HepG2 (cell line): ENCODE measurements around the gene CPOX.

ENCODE experiments used
- HNRNPLL ChIP-seq: fragments of 200-400 bp; formaldehyde crosslinking; IDR thresholded peaks from 2 replicates; pipeline ENCODE4 v1.6.1; 2017; ENCODE audit warnings: mild to moderate bottlenecking, low read depth, low read length; ENCODE audit not compliant: poor library complexity, severe bottlenecking
- LCORL ChIP-seq, 2 experiments: fragments of 450-650 bp in 1 of 2; sonication (generic) in 1 of 2; formaldehyde crosslinking in 1 of 2; IDR thresholded peaks; 2 replicates each; pipeline versions ENCODE4 v1.5.0 to v1.6.1; 2017 to 2020; ENCODE audit warnings: antibody characterized with exemption in 1 of 2, missing genetic modification reagents in 1 of 2
- NR3C1 ChIP-seq: sonication (generic); formaldehyde crosslinking; IDR thresholded peaks from 2 replicates; pipeline ENCODE4 v1.4.0; 2020; ENCODE audit warnings: missing genetic modification reagents
- RFX5 ChIP-seq: IDR thresholded peaks from 2 replicates; pipeline ENCODE4 v1.6.1; 2011; ENCODE audit warnings: low read depth, low read length, improper control_type of control experiment
- TARDBP ChIP-seq: sonication (generic); formaldehyde crosslinking; IDR thresholded peaks from 2 replicates; pipeline ENCODE4 v1.8.0; 2022; ENCODE audit warnings: mild to moderate bottlenecking, missing genetic modification reagents
- TMF1 ChIP-seq: sonication (generic); formaldehyde crosslinking; IDR thresholded peaks from 2 replicates; pipeline ENCODE4 v1.8.1; 2022; ENCODE audit warnings: low read depth, missing genetic modification reagents
- YEATS4 ChIP-seq: sonication (generic); formaldehyde crosslinking; IDR thresholded peaks from 2 replicates; pipeline ENCODE4 v1.4.0; 2020; ENCODE audit warnings: missing genetic modification reagents, borderline replicate concordance
- ZNF552 ChIP-seq: sonication (generic); formaldehyde crosslinking; IDR thresholded peaks from 2 replicates; pipeline ENCODE4 v1.9.0; 2022; ENCODE audit warnings: missing genetic modification reagents, mild to moderate bottlenecking, borderline replicate concordance
- ZNF572 ChIP-seq: sonication (generic); formaldehyde crosslinking; IDR thresholded peaks from 2 replicates; pipeline ENCODE4 v1.5.1; 2020; ENCODE audit warnings: mild to moderate bottlenecking, missing genetic modification reagents
- ZNF616 ChIP-seq: sonication (generic); formaldehyde crosslinking; IDR thresholded peaks from 2 replicates; pipeline ENCODE4 v1.5.0; 2020; ENCODE audit warnings: low read depth, mild to moderate bottlenecking, missing genetic modification reagents
- ZSCAN21 ChIP-seq: sonication (generic); formaldehyde crosslinking; IDR thresholded peaks from 2 replicates; pipeline ENCODE4 v1.8.0; 2022; ENCODE audit warnings: mild to moderate bottlenecking, missing genetic modification reagents, moderate library complexity, borderline replicate concordance

DNA sequence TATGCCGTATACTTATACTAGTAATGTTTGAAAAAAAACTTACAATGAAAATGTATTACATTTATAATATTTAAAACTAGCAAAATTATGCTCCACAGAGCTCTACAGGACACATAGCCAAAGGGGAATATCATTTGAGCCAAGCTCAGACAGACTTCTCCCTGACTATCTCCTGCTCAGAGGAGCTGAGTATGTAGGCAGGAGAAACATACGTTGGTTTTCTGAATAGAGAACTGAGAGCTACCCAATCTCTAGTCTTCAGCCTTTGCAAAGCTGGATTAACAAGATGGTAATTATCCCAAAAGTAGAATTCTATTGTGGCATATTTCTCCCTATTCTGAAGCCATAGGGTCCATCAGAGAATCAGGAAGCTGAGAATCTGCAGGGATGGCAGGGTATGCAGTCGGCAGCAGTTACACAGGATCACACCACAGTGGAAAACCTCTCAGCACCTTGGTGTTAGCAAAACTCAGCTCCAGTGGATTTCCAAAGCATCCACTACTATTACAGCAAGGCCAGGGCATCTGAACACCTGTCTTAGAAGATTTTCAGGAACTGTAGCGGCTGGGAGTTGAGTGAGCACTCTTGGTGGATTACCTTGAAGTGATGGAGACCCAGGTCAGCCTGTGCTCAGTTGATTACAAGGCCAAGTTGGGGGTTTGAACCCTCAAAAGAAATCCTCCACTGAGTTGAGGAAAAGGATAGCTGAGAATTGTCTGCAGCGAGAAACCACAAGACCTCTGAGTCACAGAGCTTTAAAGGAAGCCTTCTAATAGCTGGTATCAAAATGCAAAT lies 31.5 kb downstream of the CPOX start:
- TF ChIP-seq ZSCAN21 (CRISPR knock-in tag) (no peak), YEATS4 (CRISPR knock-in tag) (no peak), ZNF572 (CRISPR knock-in tag) (no peak), ZNF616 (no peak), RFX5 (no peak), TARDBP (CRISPR knock-in tag) (no peak), TMF1 (no peak), LCORL (IDR thresholded peaks at IDR 0.05) (no peak), LCORL (CRISPR knock-in tag; IDR thresholded peaks at IDR 0.05) (no peak), HNRNPLL (no peak), ZNF552 (CRISPR knock-in tag) (no peak), NR3C1 (no peak)
